Measurements from ENCODE around the gene ZNF575. TPM values are rescaled to one million over a fixed set of nuclear protein-coding genes. Genes with fewer than 3 reads are reported as not detected.

ZNF575 gene
- total RNA-seq, 1 experiment from 2014 or later: 0.13 TPM

- no peak for ATAC-seq
- Mint-ChIP-seq H3K36me3 (no peaks in the 10 kb centered on the region), H3K4me1 (no peaks in the 10 kb centered on the region), H3K9me3 (no peaks in the 10 kb centered on the region), H3K27me3 (ENCODE audit: low read depth) (no peaks in the 10 kb centered on the region; the same call in 1 of the 2 replicates), H3K27ac (no peak overlapping the region; the same call in 1 of the 2 replicates), H3K4me3 (no peak overlapping the region)
- CTCF ChIA-PET: no interaction called here
- POLR2A ChIA-PET: no interaction called here
- TF ChIP-seq KAT7 (CRISPR knock-in tag; IDR thresholded peaks at IDR 0.05; ENCODE audit: borderline replicate concordance) (no peak), ZBTB21 (CRISPR knock-in tag; IDR thresholded peaks at IDR 0.05; ENCODE audit: borderline replicate concordance) (no peak), PRDM15 (CRISPR knock-in tag; IDR thresholded peaks at IDR 0.05) (no peak), ZMAT4 (CRISPR knock-in tag; IDR thresholded peaks at IDR 0.05) (no peak), GRHL2 (CRISPR knock-in tag; IDR thresholded peaks at IDR 0.05; ENCODE audit: insufficient replicate concordance, severe bottlenecking) (no peak), PRRX2 (CRISPR knock-in tag; IDR thresholded peaks at IDR 0.05) (no peak), FOXP1 (CRISPR knock-in tag; IDR thresholded peaks at IDR 0.05; ENCODE audit: borderline replicate concordance) (no peak), ARID4B (CRISPR knock-in tag; IDR thresholded peaks at IDR 0.05; ENCODE audit: borderline replicate concordance) (no peak), USF1 (CRISPR knock-in tag; IDR thresholded peaks at IDR 0.05) (no peak), ZNF219 (CRISPR knock-in tag; IDR thresholded peaks at IDR 0.05; ENCODE audit: borderline replicate concordance) (no peak), RORB (CRISPR knock-in tag; IDR thresholded peaks at IDR 0.05) (no peak), MLX (CRISPR knock-in tag; IDR thresholded peaks at IDR 0.05) (no peak), ZNF263 (CRISPR knock-in tag; IDR thresholded peaks at IDR 0.05; ENCODE audit: low read depth) (no peak)
- DNase-seq (ENCODE audit: low spot score): no peak
Measured at GRCh38 chr19:43489310-43489709, 43.7 kb upstream of the ZNF575 start.

- CTCF ChIA-PET: interaction anchor here (1.9 to 2.1 kb wide), 2 partner anchors 12 to 14 kb away, joined by 5 to 8 read pairs; no protein-coding TSS in a partner anchor
- Mint-ChIP-seq H3K4me3 (no peak overlapping the region), H3K4me1 (no peaks in the 10 kb centered on the region), H3K9me3 (no peaks in the 10 kb centered on the region), H3K27ac (no peak overlapping the region), H3K27me3 (ENCODE audit: low read depth) (no peaks in the 10 kb centered on the region; the same call in 1 of the 2 replicates), H3K36me3 (no peaks in the 10 kb centered on the region)
- ATAC-seq (no peak), DNase-seq (ENCODE audit: low spot score) (no peak)
- TF ChIP-seq TEAD4 (CRISPR knock-in tag; IDR thresholded peaks at IDR 0.05) (no peak), ZNF138 (CRISPR knock-in tag; conservative IDR thresholded peaks at IDR 0.05) (no peak), ZSCAN18 (CRISPR knock-in tag; IDR thresholded peaks at IDR 0.05) (no peak), OVOL2 (CRISPR knock-in tag; IDR thresholded peaks at IDR 0.05; ENCODE audit: borderline replicate concordance) (no peak), NR2C2 (CRISPR knock-in tag; IDR thresholded peaks at IDR 0.05) (no peak), RORB (CRISPR knock-in tag; IDR thresholded peaks at IDR 0.05) (no peak), ETV6 (CRISPR knock-in tag; IDR thresholded peaks at IDR 0.05) (no peak), FOXP4 (CRISPR knock-in tag; IDR thresholded peaks at IDR 0.05) (no peak), ZNF263 (CRISPR knock-in tag; IDR thresholded peaks at IDR 0.05; ENCODE audit: low read depth) (no peak)
- POLR2A ChIA-PET: no interaction called here
Measured at GRCh38 chr19:43489979-43490599, 42.9 kb upstream of the ZNF575 start.

Data from WTC11 (cell line).